ENCODE results near the gene UNC93A.

- TF ChIP-seq, protein P1, sequence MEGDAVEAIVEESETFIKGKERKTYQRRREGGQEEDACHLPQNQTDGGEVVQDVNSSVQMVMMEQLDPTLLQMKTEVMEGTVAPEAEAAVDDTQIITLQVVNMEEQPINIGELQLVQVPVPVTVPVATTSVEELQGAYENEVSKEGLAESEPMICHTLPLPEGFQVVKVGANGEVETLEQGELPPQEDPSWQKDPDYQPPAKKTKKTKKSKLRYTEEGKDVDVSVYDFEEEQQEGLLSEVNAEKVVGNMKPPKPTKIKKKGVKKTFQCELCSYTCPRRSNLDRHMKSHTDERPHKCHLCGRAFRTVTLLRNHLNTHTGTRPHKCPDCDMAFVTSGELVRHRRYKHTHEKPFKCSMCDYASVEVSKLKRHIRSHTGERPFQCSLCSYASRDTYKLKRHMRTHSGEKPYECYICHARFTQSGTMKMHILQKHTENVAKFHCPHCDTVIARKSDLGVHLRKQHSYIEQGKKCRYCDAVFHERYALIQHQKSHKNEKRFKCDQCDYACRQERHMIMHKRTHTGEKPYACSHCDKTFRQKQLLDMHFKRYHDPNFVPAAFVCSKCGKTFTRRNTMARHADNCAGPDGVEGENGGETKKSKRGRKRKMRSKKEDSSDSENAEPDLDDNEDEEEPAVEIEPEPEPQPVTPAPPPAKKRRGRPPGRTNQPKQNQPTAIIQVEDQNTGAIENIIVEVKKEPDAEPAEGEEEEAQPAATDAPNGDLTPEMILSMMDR (IDR thresholded peaks at IDR 0.05; ENCODE audit: extremely low read depth in 1 of 2, insufficient read depth in 1 of 2, low read depth in 1 of 2, low read length in 2 of 2), result no peak
- TF ChIP-seq FOS (IDR thresholded peaks at IDR 0.05; ENCODE audit: borderline replicate concordance, insufficient read depth, low read length) (no peak), POLR2A (IDR thresholded peaks at IDR 0.05; ENCODE audit: low read depth, low read length) (no peak), MAX (IDR thresholded peaks at IDR 0.05; ENCODE audit: insufficient read depth, insufficient read length) (no peak), GATA2 (IDR thresholded peaks at IDR 0.05; ENCODE audit: insufficient read depth, insufficient read length, low read depth, low read length) (no peak), JUN (IDR thresholded peaks at IDR 0.05; ENCODE audit: borderline replicate concordance, insufficient read depth, insufficient read length, low read depth) (no peak), EZH2 (IDR thresholded peaks at IDR 0.05; ENCODE audit: borderline replicate concordance, low read depth, low read length, severe bottlenecking) (no peak)
Measured at GRCh38 chr6:167304912-167305311, 13.8 kb downstream of the UNC93A start.
